ENCODE results near the gene ABCA4.
"Not testable (repeated sequence)": the region's sequence is repeated elsewhere in the genome, so short reads cannot be mapped to it uniquely, and the experiment has no call there.

Gene ABCA4

DNA sequence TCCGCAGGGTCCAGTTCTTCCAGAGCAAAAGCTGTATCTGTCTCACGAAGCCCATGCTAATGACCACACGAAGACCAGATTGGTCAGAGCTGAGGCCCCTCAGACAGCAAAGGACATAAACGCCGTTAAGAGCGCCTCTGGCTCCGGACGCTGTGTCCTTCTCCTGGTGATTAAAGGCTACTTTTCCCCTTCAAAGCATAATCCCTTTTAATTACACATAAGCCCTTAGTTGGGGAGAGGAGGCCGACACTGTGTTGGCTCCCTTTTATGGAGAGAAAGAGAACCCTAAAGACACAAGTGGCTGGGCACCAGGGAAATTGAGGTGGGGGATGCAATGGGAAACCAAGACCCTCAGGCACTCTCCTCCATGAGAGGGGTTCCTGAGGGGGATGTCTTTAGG, at the start of gene ABCA4:
Gene ABCA4, minus strand, starts transcription at position 158 of the 400 bp plus-strand sequence. Its CDS starts 103 bp downstream, at position 55.
- DNase-seq (ENCODE audit: low read depth in 1 of 2, low spot score in 1 of 2), result no peak

DNA sequence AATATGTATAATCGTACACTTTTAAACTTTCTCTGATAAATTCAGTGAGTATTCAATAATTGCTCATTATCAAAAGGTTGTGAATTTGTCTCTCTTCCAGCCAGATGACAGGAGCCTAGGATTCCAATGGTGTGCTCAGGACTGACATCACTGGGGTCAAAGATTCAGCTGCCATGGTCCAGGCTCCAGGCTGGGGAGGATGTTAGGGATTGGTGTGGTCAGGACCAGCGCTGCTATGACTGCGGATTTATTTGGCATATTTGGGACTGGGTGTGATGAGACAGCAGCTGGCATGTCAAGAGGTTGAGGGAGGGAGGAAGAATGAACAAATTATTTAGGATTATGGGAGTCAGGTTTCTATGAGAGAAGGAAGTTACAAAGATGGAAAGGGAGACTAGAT, 48.2 kb upstream of the ABCA4 start:
- DNase-seq (ENCODE audit: low read depth in 1 of 2, low spot score in 1 of 2), result no peak

DNA sequence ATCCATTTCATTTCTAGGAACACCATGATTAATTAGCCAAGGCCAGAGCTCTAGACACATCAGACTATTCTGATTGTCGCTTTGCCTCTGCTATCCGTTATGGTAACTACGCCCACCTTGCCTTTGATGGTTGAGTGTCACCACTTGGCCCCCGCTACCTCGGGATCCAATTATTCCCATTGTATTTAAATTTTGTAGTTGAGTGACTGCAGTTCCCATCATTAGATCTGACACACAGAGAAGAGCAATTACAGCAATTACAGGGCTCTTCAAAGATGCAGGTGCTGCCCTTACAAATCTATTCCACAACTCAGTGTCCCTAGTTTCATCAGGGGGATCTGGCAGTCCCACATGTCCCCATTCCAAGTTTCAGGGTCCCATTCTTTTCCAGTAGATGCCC, 44.9 kb upstream of the ABCA4 start:
- DNase-seq (ENCODE audit: low read depth in 1 of 2, low spot score in 1 of 2), result no peak

DNA sequence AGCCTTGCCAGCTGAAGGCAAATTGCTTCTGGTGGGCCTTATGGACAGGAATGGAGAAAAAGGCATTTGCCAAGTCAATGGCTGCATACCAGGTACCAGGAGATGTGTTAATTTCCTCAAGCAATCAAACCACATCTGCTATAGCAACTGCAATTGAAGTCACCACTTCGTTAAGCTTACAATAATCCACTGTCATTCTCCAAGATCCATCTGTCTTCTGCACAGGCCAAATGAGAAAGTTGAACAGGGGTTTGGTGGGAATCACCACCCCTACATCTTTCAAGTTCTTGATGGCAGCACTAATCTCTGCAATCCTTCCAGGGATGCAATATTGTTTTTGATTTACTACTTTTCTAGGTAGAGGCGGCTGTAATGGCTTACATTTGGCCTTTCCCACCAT, 43.9 kb upstream of the ABCA4 start:
- not testable (repeated sequence) for DNase-seq (ENCODE audit: low read depth in 1 of 2, low spot score in 1 of 2)

DNA sequence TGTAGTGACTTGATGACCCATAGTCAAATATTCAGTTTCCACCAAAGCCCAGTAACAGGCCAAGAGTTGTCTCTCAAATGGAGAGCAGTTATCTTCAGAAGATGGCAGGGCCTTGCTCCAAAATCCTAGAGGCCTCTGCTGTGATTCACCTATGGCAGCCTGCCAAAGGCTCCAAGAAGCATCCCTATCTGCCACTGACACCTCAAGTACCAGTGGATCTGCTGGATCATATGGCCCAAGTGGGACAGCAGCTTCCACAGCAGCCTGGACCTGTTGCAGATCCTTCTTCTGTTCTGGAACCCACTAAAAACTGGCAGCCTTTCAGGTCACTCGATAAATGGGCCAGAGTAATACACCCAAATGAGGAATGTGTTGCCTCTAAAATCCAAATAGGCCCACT, 43.2 kb upstream of the ABCA4 start:
- DNase-seq (ENCODE audit: low read depth in 1 of 2, low spot score in 1 of 2), result not testable (repeated sequence)

DNA sequence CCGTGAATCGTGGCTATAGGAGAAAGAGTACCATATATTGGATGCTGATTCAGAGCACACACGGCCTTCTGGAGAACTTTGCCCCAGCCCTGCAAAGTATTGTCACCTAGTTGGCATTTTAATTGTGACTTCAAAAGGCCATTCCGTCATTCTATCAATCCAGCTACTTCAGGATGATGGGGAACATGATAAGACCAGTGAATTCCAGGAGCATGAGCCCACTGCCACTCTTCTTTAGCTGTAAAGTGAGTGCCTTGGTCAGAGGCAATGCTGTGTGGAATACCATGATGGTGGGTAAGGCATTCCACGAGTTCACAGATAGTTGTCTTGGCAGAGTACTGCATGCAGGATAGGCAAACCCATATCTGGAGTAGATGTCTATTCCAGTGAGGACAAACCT, 42.3 kb upstream of the ABCA4 start:
- DNase-seq (ENCODE audit: low read depth in 1 of 2, low spot score in 1 of 2), result not testable (repeated sequence)

DNA sequence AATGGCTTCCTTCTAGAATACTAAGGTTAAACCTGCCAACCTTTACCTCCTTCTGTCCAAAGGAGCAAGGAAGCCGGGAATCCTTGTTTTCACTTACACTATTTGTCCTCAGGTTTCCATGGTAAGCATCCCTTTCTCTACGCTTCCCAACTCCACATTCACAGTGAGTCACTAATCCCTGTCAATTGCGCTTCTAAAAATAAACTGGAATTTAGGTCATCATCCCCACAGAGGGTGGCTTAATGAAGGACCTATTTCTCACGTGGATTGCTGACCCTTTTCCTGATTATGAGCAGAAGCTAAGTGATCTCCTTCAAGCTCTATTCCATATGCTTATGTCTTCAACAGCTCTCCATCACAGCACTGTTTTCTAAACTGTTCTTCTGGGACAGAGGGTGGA, 39.9 kb upstream of the ABCA4 start:
- DNase-seq (ENCODE audit: low read depth in 1 of 2, low spot score in 1 of 2), result no peak

DNA sequence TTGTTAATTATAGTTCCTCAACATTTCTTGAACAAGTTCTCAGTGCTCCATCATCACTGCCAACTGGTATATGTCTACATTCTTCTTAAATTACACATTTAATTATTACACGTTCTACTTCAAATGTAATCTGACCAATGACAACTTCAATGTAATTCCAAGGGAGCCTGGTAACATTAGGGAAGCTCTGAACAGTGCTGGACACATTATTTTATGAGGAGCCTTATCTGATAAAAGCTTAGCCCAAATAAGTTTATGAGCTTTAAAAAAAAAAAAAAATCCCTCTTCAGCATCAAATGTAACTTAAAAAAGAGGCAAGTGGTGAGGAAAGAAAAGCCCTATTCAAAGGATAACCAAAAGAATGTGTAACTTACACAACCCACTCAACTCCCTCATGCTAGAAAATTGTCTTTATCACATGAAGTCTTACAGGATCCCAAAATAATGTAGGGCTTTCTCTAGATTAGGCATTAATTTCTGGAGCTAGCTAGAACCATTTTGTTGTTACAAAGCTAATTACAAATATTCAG, 35.2 kb upstream of the ABCA4 start:
- DNase-seq (ENCODE audit: low read depth in 1 of 2, low spot score in 1 of 2), result no peak

DNA sequence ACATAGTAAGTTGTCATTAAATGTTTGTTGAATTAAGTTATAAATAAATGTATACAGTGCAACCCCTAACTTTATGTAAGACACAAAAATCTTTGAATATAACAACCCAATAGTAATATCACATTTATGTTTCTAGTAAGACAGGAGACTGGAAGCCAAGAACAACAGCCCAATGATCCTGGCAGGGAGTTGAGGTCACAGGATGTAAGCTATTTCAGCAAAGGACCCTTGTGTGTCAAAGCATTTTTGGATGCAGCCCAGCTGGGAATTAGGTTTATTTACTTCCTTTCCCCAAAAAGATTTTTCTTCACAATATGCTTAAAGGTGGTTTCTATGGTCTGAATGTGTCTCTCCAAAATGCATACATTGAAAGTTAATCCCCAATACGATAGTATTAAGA, 34.0 kb upstream of the ABCA4 start:
- no peak for DNase-seq (ENCODE audit: low read depth in 1 of 2, low spot score in 1 of 2)

DNA sequence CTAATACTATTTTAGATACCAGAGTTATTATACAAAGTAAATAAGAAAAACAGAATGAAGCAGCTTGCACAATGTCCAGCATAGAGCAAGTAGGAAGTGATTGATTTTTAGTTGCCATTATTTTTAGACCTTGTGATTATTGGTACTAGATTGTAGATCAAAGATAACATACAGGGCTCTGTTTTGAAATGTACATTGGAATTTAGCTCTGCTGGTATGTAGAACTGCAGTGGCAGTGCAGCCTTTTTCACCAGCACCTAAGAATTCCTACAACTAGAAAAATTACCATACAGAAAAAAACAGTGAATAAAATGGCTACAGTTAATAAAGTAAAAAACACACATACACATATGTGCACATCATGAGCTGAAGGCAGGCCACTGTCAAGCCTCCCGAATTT, 32.2 kb upstream of the ABCA4 start:
- DNase-seq (ENCODE audit: low read depth in 1 of 2, low spot score in 1 of 2), result no peak

DNA sequence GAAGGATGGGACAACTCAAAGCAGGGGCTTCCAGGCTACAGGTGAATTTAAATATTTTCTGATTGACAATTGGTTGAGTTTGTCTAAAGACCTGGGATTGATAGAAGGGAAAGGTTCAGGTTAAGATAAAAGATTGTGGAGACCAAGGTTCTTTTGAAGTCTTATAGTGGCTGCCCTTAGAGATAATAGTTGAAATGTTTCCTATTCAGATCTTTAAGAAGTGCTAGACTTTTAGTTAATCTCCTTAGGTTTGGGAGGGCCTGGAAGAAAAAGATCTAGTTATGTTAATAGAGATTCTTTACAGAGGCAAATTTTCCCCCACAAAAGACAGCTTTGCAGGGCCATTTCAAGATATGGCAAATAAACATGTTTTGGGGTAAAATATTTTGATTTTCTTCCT, 28.2 kb upstream of the ABCA4 start:
- not testable (repeated sequence) for DNase-seq (ENCODE audit: low read depth in 1 of 2, low spot score in 1 of 2)

DNA sequence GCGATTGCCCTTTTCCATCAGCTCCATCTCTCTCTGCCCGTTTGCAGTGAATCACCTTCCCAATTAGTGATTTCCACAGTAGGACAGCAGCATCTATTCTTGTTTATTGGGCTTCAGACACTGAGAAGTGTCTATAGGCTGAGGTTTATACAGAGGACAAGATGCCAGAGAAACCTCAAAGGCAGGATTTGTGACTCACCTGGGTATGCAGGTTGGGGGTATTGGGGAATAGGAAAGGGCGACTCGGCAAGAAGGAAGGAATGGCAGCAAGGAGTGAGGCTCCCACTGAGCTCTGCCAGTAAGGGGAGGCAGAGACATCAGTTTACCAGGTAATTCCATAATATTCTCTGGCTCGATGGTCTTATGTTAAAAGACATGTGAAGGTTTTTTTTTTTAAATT, 25.3 kb upstream of the ABCA4 start:
- DNase-seq (ENCODE audit: low read depth in 1 of 2, low spot score in 1 of 2), result no peak

DNA sequence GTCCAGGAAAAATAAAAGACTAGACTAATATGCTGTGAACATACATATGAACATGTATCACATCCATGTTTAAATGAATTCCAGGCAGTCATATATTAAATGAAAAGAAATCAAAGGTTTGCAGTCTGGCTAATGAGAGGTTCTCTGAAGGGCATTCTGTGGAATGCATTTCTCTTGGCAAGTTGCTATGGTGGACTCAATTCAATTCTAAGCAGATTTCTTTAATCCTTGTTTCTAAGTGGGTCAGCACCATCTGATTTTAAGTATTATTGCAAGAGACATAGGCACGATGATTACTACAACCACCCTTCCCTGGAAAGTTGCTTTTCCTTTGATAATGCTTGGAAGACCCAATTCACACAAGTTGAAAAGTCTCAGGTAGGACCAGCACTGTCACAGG, 23.9 kb upstream of the ABCA4 start:
- DNase-seq (ENCODE audit: low read depth in 1 of 2, low spot score in 1 of 2), result no peak

DNA sequence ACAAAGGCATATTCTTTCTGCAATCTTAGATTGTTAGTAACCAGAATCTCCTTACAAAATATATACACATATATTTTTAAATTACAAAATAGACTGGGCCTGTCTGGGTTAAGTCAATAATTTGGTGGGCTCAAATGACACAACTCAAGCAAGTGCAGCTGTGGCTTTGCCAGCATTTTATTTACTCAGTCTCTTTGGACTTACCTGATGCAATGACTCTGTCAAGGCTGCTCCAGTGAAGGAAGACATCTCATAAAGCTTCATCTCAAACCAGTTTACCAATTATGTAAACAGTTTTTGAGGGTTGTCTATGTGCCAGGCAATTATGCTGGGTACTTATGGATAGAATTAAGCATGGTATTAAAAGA, 22.8 kb upstream of the ABCA4 start:
- no peak for DNase-seq (ENCODE audit: low read depth in 1 of 2, low spot score in 1 of 2)

DNA sequence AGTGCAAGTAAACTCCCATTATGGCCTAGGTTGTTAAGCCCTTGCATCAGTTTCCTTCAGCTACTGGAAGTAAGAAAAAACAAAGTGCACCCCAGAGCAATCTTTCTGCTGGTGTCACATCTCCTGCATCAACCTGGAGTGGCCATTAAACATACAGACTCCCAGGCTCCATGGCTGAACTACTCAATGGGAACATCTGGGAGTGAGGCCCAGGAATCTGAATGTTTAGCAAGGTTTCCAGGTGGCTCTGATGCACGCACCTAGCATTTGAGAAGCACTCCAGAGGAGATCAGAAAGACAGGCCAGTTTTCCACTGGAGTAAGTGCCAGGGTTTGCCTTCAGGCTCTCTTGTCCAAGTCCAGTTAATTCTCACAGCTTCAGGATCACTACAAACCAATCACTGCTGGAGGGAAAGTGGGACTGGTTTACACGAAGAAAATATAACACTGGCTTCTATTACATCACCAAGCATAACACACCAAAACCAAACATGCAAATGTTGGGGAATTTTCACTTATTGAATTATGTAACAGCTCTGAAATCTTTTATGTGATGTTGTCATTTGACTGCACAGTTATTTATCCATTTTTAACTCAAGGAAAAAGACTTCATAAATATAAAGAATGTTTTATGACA, 22.3 kb upstream of the ABCA4 start:
- no peak for DNase-seq (ENCODE audit: low read depth in 1 of 2, low spot score in 1 of 2)

DNA sequence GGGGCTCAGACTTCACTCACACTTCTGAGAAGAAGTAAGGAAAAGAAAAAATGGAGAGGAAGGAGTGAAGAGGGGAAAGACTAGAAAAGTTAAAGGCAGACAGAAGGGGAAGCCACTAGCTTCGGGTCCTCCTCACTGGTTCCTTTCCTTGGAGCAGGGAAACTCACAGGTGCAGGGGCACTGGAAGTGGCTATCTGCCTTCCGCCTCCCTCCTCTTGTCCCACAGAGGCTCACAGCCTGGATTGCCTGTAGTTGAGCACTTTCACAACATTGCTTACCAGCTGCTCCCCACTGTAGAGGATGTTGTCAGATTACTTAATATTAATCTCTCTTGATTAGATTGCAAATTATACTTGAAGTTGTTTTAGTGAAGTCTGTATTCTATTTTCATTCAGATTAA, 21.6 kb upstream of the ABCA4 start:
- no peak for DNase-seq (ENCODE audit: low read depth in 1 of 2, low spot score in 1 of 2)

DNA sequence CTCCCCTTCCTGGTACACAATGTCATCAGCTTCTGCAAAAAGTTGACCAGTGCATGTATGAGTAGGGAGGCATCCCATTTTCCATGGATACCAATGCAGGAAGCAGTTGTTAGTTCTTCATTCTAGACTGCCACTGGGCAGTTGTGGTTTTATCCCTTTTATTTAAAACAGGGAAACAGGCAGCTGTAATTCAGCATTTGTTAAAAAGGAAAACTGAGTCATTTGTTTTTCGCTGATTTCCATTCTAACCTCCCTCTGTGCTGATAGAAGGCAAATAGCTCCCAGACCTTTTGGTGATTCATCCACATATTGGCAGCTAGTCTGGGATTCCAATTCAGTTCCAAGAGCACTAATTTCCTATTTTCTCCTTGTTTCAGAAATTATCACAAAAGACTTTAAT, 21.1 kb upstream of the ABCA4 start:
- DNase-seq (ENCODE audit: low read depth in 1 of 2, low spot score in 1 of 2), result no peak

DNA sequence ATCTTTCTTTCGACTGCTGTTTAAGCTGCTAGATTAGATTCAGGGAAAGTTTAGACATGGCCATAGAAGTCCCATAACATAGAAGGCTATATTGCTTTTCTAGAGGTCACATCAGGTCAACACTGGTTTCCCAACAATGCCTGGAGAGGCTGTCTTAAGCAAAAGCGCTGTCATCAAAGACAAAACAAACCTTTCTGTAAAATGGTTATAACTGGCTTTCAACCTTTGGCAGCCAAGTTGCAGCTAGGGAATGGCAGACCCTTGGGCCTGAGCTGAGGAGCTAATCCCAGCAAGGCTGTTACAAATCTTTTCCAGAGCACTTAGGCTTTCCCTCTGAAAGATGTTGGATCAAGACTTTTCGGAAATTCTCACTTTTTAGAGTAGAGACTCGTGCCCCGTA, 11.2 kb upstream of the ABCA4 start:
- DNase-seq (ENCODE audit: low read depth in 1 of 2, low spot score in 1 of 2), result no peak

DNA sequence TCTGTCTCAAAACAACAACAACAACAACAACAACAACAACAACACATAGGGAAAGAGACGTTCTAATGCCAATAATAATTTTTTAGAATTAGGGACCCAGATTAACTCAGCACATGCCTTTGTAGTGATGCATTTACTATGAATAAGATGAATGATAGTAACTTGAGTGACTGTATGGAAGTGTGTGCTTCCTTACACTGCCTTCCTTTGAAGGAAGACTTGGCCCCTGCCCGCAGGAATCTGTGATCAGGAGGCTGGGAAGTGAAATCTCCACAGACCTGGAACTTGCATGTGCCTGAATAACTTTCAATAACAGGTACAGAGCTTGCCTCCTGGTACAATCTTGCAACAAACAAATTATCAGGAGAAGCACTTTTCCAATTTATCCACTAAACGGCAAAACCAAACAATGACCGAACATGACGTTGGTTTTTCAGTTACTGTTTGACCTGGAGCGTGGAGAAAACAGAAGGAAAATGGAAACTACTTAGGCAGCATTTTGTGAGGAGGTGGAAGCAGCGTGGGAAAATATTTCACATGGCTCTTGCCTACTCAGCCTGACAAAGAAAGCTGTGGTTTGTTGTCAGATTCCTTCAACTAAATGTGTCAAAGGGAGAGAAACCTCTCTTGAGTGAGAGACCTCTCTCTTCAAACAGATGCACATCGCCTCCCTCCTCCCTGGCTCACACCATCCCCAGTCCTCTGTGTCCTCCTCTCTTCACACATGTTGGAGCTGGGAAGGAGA, 10.1 kb upstream of the ABCA4 start:
- DNase-seq (ENCODE audit: low read depth in 1 of 2, low spot score in 1 of 2), result no peak

DNA sequence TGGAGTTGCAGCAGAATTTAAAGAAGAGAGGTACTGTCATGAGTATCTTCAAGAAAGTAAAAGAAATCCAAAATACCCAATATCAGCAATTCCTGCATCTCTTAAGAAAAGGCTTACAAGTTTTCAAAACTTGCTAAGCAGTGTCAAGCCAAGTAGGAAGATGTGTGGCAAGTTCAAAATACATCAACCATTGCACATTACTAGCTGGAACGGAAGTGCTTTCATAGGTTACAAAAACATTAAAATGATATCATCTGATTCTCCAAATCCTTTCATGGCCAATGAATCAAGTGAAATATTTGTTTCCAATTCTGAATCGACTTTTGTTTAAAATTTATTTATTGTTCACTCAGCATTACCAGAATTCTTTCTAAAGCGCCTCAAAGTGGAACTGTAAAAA, 5.7 kb upstream of the ABCA4 start:
- DNase-seq (ENCODE audit: low read depth in 1 of 2, low spot score in 1 of 2), result no peak

DNA sequence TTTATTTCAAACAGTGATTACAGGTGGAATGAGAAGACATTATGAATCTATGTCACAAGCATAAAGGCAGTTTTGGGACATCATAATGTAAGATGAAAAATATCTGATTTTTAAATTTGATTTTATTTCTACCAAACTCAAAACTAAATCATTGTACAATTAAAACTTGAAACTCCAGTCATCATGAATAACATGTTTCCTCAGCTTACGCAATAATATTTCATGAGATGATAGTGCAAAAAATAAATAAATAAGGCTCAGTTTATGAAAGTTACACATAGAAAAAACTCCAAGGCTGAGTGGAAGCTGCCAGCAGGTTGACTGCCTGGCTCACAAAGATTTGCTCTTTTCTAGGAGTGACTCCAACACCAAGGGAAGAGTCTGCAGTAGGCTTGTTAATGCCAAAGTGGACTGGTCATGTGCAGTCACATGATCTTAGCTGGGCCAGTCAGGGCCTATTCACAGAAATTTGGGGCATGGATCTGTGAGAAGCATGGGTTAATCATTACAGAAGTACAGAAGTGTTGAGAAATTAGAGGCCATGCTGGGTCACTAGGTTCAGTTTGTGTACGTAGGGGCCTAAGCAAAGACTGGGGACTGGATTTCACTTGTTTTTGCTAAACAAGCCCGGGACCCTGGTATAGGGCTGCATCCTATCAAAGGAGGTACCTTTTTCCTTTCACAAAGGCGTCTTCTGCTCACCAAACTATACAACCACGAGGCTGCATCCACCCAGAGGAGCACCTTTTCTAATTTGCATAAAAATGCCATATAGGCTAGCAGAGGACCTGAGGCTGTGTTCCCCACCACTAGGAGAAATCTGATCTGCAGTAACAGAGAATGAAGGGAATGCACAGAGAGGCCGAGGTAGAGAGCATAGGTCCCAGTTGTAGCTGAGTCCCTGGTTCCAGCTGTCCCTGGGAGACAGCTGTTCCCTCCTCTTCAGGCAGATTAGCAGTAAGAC, 4.9 kb upstream of the ABCA4 start:
- DNase-seq (ENCODE audit: low read depth in 1 of 2, low spot score in 1 of 2), result no peak

DNA sequence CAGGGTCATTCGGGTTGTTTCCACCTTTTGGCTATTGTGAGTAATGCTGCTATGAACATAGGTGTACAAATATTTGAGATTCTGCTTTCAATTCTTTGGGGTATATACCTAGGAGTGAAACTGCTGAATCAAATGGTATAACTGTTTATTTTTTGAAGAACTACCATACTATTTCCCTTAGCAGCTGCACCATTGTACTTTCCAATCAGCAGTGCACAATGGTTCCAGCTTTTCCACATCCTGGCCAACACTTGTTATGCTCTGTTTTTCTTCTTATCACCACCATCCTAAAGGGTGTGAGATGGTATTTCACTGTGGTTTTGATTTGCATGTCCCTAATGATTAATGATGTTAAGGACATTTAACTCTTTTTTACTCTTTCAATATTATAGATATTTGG, 3.6 kb upstream of the ABCA4 start:
- no peak for DNase-seq (ENCODE audit: low read depth in 1 of 2, low spot score in 1 of 2)

All from stimulated activated CD4-positive, alpha-beta T cell treated with anti-CD3 and anti-CD28 coated beads, Interleukin-15, amount 100 ng/mL, for 1 hour (primary cell).